ENCODE measurements around the gene MDH1B. TPM values are rescaled to one million over a fixed set of nuclear protein-coding genes. Genes with fewer than 3 reads are reported as not detected.

The MDH1B gene
- total RNA-seq, 1 donor from 2014 or later = 1.3 TPM

GRCh38 chr2:206756816-206757215 lies 8.3 kb downstream of the MDH1B start:
- Mint-ChIP-seq H3K27ac (no peak overlapping the region), H3K27me3 (ENCODE audit: low read depth) (peaks cover 51% of the 10 kb centered on the region), H3K9me3 (no peaks in the 10 kb centered on the region), H3K4me1 (no peaks in the 10 kb centered on the region), H3K36me3 (no peaks in the 10 kb centered on the region), H3K4me3 (no peak overlapping the region)
- no peak for DNase-seq (ENCODE audit: low spot score in 2 of 2, unreplicated experiment in 2 of 2)
- TF ChIP-seq CTCF (IDR thresholded peaks at IDR 0.05; ENCODE audit: unreplicated experiment) = no peak

- no peak for DNase-seq (ENCODE audit: low spot score in 2 of 2, unreplicated experiment in 2 of 2)
- no peaks in the 10 kb centered on the region for H3K9me3 Mint-ChIP-seq
- H3K27me3 Mint-ChIP-seq (ENCODE audit: low read depth) = peaks cover 49% of the 10 kb centered on the region
- H3K4me3 Mint-ChIP-seq = no peak overlapping the region
- no peaks in the 10 kb centered on the region for H3K36me3 Mint-ChIP-seq
- H3K4me1 Mint-ChIP-seq = no peaks in the 10 kb centered on the region
- H3K27ac Mint-ChIP-seq = no peak overlapping the region
- no peak for TF ChIP-seq CTCF (IDR thresholded peaks at IDR 0.05; ENCODE audit: unreplicated experiment)
These were observed 24.3 kb downstream of the MDH1B start for GRCh38 chr2:206740800-206741199.

GRCh38 chr2:206739271-206739670 lies 25.9 kb downstream of the MDH1B start:
- Mint-ChIP-seq H3K4me3 (no peak overlapping the region), H3K9me3 (no peaks in the 10 kb centered on the region), H3K36me3 (no peaks in the 10 kb centered on the region), H3K4me1 (no peaks in the 10 kb centered on the region), H3K27me3 (ENCODE audit: low read depth) (peaks cover 48% of the 10 kb centered on the region), H3K27ac (no peak overlapping the region)
- TF ChIP-seq CTCF (IDR thresholded peaks at IDR 0.05; ENCODE audit: unreplicated experiment) = no peak
- DNase-seq (ENCODE audit: low spot score in 2 of 2, unreplicated experiment in 2 of 2) = no peak

- H3K36me3 Mint-ChIP-seq = no peaks in the 10 kb centered on the region
- H3K9me3 Mint-ChIP-seq = no peaks in the 10 kb centered on the region
- peaks cover 41% of the 10 kb centered on the region for H3K27me3 Mint-ChIP-seq (ENCODE audit: low read depth)
- no peak overlapping the region for H3K27ac Mint-ChIP-seq
- no peak for DNase-seq (ENCODE audit: low spot score in 2 of 2, unreplicated experiment in 2 of 2)
- no peak for TF ChIP-seq CTCF (IDR thresholded peaks at IDR 0.05; ENCODE audit: unreplicated experiment)
- no peaks in the 10 kb centered on the region for H3K4me1 Mint-ChIP-seq
- H3K4me3 Mint-ChIP-seq = no peak overlapping the region
These were observed 28.2 kb downstream of the MDH1B start for GRCh38 chr2:206736935-206737334.

- Mint-ChIP-seq H3K9me3 (no peaks in the 10 kb centered on the region), H3K4me1 (no peaks in the 10 kb centered on the region), H3K27ac (no peak overlapping the region), H3K4me3 (no peak overlapping the region), H3K36me3 (no peaks in the 10 kb centered on the region), H3K27me3 (ENCODE audit: low read depth) (peaks cover 28% of the 10 kb centered on the region)
- TF ChIP-seq CTCF (IDR thresholded peaks at IDR 0.05; ENCODE audit: unreplicated experiment) = no peak
- DNase-seq (ENCODE audit: low spot score in 2 of 2, unreplicated experiment in 2 of 2) = no peak
These were observed 31.8 kb downstream of the MDH1B start for GRCh38 chr2:206733341-206733740.
